Stimulated activated CD4-positive, alpha-beta T cell treated with anti-CD3 and anti-CD28 coated beads, Interleukin-2, amount 100 ng/mL, for 48 hours (primary cell): ENCODE results near the gene RNF144B.

Source experiments
- DNase-seq, 2 donors: peaks; one replicate each; pipeline ENCODE4 v3.0.0-alpha.2; 2020

RNF144B gene

DNA sequence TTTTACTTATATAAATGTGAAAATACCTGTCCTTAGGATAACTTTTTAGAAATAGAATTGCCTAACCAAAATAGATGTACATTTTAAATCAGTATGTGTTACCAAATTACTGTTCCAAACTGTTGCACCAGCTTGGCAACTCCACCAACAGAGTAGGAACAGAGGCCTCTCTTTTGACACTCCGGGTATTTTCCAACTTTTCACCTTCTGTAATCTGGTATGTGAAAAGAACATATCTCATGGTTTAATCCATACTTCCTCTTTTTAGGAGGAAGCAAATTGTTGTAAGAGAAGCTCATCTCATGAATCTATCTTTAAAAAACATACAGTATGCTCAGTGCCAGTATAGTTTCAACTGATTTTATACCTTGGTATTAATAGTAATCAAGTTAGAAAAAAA lies 24.9 kb downstream of the RNF144B start:
- DNase-seq: no peak

DNA sequence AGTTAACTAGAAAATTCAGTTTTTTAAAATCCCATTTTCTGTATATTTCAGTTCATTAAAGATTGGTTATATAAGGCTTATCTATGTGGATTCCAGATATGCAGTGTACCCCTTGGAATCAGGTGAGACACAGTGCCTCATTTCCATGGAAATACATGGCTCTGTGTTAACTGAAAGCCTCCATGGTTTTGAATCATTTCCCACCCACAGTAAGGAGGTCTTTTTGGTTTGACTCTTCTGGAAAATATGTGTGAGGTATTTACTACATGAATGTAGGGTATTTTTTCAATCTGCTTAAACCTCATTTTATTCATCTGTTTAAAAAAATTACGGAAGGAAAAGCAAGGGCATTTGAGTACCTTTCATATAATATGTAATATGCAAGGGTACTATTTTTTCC lies 25.5 kb downstream of the RNF144B start:
- DNase-seq: no peak

- no peak for DNase-seq
Measured at GRCh38 chr6:18413381-18413780, 26.2 kb downstream of the RNF144B start.

- DNase-seq: no peak
Measured at GRCh38 chr6:18414116-18414515, 27.0 kb downstream of the RNF144B start.

DNA sequence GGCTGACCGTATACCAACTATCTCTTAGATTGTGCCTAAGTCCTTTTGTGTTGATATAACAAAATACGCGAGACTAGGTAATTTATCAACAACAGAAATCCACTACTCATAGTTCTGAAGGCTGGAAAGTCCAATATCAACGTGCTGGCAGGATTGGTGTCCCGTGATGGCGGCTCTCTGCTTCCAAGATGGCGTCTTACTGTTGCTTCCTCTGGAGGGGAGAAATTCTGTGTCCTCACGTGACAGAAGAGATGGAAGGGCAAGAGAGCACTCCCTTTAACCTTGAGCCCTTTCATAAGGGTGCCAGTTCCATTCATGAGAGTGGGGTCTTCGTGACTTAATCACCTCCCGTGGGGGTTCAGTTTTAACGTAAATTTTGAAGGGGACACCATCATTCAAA lies 28.1 kb downstream of the RNF144B start:
- DNase-seq: no peak

- DNase-seq: no peak
Measured at GRCh38 chr6:18415671-18416340, 28.7 kb downstream of the RNF144B start.

DNA sequence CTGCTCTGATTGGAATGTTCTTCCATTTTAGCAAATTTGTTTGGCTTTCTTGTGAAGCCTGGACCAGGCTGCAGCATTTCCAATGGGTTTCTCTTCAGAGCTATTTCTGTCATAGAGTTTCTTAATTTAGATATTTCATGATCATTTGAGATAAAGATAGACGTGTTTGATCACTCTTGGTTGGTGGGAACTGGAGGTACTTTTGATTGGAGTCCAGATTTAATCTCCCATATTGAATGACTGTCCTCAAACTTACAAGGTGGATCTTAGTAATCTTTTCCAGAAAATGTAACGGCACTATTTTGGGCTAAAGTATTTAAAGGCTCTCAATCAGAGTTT lies 29.2 kb downstream of the RNF144B start:
- no peak for DNase-seq

DNA sequence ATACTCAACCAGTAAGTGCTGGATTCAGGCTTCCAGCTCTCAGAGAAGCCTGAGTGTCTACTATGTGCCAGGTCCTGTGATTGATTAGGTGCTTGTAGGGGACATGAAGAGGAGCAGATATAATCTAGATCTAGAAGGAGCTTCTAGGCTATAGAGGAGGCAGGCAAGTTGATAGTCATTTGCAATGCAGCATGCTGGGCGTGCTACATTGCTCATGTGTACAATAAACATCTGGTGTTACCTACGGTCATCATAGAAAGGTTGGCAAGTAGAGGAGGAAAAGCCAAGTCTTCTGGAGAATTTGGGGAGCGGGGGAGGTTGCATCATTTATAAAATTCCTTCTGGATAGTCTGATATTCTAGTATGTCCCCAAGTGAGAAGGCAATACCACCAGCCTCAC lies 33.2 kb downstream of the RNF144B start:
- no peak for DNase-seq

- DNase-seq: no peak
Measured at GRCh38 chr6:18422136-18422535, 35.0 kb downstream of the RNF144B start.

- no peak for DNase-seq
Measured at GRCh38 chr6:18423426-18423825, 36.3 kb downstream of the RNF144B start.

- no peak for DNase-seq
Measured at GRCh38 chr6:18424201-18424600, 37.1 kb downstream of the RNF144B start.

DNA sequence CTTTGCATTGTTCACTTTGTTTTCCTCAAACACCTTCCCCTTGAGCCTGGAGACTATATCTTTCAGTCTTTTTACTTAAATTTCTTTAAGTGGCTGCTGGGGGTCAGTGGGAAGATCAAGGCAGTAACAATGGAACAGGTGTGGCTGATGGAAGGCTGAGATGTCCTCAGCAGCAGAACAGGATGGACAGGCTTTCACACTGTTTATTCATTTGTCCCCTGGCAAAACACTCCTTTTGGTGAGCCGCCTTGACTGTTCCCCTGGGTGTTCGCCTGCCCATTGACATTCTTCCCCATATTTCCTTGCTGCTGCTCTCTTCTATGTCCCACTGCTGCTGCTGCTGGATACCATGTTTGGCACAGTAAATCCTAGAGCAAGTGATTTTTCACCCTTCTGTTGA lies 38.1 kb downstream of the RNF144B start:
- DNase-seq: no peak

- DNase-seq: no peak
Measured at GRCh38 chr6:18427296-18427695, 40.1 kb downstream of the RNF144B start.

DNA sequence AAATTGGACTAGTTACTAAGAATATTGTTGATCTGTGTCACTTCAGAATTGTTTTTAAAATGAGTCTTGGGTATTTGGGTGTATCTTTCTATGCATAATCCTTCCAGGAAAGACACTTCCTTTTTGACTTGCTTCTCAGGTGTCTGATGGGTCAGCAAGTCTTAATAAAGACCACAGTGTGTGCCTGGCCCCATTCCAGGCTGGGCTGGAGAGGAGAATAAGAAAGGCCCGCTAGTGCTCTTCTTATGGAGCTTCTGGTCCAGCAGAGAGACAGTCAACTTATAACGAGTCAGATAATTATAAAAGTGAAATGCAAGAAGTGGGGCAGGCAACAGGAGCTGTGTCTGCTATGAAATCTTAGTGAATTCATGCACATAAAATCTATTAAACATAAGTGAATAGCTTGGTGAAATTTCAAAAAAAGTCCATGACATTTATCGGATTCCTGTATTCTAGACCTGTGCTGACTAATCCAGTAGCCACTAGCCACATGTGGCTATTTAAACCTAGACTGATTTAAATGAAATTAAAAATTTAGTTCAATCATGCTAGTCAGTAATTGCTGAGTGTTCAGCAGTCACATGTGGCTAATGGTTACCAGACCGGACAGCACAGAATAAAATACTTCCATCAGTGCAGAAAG lies 42.6 kb downstream of the RNF144B start:
- no peak for DNase-seq

GRCh38 chr6:18431581-18431980 lies 44.4 kb downstream of the RNF144B start:
- DNase-seq: no peak

- DNase-seq: no peak
Measured at GRCh38 chr6:18432180-18432579, 45.0 kb downstream of the RNF144B start.

GRCh38 chr6:18432619-18433018 lies 45.5 kb downstream of the RNF144B start:
- DNase-seq: no peak

GRCh38 chr6:18433059-18433458 lies 45.9 kb downstream of the RNF144B start:
- no peak for DNase-seq

DNA sequence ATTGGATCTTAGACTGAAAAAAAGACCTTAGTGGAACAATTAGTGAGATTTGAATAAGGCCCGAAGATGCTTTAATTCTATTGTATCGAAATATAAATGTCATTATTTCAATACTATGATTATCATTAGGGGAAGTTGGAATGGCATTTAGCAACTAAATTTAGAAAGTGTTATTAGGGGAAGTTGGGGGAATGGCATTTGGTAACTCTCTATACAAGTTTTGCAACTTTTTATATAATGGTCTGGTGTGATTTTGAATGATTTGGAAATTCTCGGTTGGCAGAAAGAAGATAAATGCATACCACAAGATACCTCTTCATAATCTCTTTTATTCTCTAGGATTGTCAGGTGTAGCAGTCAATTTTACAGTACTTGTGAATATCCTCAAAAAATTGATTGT lies 49.2 kb downstream of the RNF144B start:
- no peak for DNase-seq

DNA sequence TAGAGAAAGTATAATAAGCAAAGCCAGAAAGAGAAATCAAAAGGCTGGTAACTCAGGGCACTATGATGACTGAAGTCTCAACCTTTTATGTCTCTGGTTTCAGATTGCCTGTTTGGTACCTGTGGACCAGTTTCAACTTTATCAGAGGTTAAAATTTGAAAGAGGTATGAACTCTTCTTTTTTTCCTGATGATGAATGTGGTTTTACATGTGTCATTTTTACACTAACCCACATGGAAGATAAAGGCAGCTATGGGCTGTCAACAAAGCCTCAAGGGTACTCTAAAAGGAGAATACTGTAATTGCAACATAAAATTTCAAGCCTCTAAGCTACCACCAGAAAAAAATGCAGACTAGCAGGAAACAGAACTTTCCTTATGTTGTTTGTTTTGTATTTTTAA lies 52.4 kb downstream of the RNF144B start:
- DNase-seq: no peak

GRCh38 chr6:18441251-18441979 lies 54.3 kb downstream of the RNF144B start:
- no peak for DNase-seq

DNA sequence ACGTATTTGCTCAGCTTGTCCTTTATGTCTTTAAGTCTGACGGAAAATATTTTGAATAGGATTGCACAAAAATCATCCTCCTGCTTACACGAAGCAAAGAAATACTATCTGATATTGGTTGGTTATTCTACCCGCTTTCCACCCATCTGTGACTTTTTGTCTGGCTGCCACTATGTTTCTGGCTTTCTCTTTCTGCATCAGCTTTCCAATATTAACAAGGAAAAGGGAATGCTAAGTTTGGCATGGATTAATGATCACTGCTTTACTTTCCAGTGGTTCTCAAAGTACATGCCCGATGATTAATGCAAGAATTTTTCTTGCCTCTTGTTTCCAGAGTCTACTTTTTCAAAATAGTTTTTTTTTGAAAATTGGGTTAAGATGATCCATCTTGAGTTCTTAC lies 57.0 kb downstream of the RNF144B start:
- DNase-seq: no peak

- no peak for DNase-seq
Measured at GRCh38 chr6:18445228-18445627, 58.1 kb downstream of the RNF144B start.

DNA sequence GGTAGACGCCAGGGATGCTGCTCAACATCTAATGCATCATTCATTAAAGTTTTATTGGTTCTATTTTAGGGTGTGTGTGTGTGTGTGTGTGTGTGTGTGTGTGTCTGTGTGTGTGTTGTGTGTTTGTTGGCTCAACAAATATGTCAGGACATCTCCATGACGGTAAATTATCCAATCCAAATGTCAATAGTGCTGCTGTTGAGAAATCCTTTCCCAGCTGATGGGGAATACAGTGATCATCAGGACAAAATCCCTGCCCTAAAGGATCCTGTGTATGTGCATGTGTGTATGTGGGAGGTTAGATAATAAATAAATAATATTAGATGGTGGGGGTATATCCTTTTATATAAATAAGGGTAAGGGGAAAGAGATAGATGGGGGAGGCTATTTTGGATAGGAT lies 59.6 kb downstream of the RNF144B start:
- no peak for DNase-seq

DNA sequence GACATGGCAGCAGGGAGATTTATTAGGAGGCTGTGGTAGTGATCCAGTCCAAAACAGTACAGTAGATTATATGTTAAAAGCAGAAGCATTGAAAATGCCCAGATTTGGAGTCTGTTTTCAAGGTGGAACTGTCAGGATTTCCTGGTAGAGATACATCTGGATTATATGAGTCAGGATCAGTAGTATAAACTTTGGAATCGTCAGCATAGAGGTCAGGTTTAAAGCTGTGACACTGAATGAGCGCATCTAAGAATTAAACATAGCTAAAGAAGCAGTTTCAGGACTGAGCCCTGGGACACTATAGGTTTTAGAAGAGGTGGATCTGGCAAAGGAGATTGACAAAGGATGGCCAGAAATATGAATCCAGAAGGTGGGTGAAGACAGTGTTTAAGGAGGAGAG lies 60.4 kb downstream of the RNF144B start:
- DNase-seq: no peak
